ENCODE measurements around the gene DOCK1.

DOCK1 gene

DNA sequence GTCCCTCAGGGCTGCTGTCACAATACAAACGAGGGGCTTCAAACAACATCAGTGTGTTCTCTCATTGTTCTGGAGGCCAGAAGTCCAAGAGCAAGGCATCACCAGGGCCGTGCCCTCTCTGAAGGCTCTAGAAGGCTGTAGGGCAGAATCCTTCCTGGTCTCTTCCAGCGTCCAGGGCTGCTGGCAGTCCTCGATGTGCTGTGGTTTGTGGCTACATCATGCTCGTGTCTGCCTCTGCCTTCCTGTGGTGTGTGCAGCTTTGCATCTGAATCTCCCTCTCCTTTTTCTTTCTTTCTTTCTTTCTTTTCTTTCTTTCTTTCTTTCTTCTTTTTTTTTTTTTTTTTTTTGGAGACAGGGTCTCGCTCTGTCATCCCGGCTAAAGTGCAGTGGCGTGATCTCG is 187.7 kb downstream of the DOCK1 start:
- DNase-seq = no peak

DNA sequence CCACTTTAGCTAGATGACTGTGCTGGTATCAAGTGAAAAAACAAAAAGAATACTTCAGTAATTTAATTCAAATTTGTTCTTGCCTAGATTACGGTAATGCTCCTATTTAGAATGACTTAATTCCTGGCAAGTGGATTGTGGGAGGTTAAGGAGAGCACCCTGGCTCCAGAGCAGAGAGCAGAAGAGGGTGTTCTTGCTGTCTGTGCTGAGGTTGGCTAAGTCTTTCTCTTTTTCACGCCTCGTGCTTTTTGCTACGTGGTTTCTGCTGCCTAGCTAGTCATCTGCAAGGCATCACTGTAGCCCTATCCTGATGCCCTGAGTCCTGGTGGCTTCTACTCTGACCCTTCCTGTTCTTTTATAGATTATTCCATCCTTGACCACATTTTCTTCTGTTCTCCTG is 189.8 kb downstream of the DOCK1 start:
- no peak for DNase-seq

DNA sequence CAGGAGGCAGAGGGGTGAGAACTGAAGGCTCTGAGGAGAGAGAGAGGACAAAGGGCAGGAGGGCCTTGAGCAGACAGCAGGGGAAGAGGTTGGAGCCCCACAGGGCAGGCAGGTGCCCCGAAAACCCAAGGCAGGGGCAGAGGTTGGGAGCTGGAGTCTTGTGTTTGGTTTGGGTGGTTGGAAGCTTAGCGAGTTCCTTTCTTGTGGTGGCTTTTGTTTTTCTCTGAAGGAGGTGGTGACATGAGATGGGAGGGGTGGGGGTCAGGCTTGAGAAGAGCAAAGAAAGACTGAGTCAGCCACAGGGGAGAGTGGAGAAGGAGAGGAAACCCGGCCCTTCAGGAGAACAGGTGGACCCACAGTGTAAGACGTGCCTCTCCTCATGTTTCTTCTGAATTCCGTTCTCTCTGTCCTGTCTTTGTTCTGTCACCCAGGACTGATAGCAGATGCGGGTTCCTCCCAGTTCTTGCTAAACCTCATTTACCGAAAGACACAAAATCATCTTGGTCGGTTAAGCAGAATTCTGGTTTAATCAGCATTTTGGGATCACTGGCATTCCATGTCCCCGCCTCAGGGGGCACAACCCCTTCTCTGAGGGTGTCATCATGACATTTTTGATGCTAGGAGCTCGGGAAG is 195.9 kb downstream of the DOCK1 start:
- no peak for DNase-seq

DNA sequence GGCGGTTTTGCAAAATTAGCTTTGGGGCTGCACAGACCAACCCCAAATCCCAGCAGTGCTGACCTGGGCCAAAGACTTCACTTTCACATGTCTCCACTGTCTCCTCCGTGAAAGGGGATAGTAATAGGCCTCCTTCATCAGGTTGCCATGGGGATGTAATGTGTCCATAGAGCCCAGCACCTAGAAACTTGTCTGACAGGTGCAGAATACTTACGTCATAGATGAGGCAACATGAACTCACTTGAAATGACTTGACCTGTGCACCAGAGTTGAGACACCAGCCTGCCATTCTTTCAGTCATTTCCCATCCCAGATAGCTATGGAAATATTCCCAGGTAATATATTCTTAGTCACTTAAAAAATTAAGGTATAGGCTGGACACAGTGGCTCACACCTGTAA is 196.9 kb downstream of the DOCK1 start:
- no peak for DNase-seq

DNA sequence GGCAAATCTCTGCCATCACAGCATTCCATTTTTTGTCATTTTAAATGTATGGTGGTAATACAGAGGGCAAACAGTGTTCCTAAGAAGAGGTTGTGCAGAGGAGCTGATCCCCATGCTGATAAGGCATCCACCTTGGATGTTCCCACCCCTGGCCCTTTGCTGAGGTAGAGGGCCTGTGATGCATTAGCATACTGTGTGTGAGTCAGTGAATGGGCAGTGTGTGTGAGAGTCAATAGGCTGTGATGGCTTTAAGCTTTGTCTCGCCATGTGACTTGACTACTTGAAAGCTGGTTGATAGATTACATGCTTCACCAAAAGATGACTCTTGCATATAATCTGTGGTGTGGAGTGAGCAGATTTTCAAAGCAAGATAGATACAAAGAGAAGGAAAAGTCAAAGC is 209.9 kb downstream of the DOCK1 start:
- no peak for DNase-seq

DNA sequence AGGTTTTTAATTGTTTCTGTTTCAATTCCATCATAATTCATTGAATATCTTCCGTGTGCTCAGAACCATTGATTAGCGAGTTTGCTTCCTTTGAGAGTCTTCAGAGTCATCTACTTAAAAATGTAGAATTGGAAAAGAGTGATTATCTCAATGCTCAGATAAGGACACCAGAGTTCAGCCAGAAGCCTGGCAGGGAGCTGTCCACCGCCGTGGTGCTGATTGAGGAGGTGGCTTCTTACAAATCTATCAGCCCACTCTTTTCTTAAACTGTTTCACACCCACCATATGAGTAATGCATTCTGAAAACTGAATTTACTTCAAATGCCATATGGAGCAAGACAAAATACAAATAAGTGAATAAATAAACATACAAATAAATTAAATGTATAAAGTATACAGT is 211.9 kb downstream of the DOCK1 start:
- no peak for DNase-seq

DNA sequence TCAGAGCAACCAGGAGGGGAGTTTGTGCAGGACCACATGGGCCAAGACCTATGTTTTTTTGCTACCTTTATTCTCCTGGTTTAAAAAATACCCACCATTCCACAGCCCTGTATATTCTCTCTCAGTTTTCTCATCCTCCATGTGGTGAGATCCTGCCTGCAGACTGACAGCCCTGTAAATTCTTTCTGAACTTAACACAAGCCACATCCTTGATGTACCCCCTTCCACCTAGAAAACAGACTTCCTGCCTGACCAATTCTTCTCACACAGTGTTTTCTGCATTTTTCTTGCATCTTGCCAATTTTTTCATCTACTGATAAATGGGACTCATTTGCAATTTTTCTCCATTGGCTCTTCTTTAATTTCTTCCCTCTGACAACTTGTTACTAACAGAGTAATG is 212.8 kb downstream of the DOCK1 start:
- DNase-seq = no peak

DNA sequence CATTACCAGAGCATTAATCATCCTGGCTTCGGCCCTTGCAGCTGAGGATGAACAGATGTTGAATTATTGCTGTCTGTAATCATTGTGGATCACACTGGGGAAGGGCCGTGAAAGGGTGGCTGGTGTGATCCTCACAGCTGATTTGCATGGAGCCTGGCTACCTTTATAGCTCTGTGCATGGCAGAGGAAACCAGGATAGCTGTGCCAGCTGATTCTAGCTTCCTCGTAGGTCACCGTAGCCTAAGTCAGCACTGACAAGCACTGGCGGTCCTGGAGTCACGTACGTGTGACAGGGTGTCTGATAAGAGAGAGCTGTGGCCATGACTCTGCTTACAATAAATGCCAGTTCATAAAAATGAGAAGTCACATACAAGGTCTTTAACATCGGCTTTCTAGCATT is 214.7 kb downstream of the DOCK1 start:
- DNase-seq = no peak

DNA sequence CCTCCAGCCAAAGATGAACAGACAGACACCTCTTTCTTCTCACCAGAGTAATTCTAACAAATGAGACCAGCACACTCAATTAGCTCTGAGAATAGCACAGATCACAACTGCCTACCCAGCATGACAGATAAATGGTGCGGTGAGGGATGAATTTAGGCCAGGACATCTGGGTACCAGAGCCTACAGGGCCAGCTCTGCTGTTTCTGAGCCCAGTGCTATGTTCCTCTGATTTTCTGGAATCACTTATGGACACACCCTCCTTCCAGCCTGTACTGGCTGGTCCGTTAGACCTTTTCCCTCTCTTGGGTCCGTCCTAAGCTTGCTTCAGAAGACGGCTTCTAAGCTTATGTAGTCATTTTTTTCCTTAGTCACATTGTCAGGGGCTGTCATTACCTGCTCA is 217.6 kb downstream of the DOCK1 start:
- DNase-seq = no peak

DNA sequence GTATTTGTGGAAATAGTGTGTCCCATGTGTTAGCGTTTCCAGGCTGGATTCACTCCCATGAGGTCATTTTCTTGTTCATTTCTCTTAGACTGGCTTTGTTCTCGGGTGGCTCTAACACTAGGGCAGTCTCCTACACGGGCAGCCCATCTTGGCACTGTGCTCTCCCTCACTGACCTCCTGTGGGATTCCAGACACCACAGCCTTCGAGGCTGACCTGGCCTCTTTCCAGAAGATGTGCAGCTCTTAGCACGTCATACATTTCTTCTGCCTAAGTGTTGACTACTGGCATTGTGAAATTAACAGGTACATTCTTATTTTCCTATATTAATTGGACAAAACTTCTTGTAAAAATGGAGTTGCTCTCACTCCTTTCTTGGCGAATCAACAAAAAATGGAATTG is 218.4 kb downstream of the DOCK1 start:
- DNase-seq = no peak

DNA sequence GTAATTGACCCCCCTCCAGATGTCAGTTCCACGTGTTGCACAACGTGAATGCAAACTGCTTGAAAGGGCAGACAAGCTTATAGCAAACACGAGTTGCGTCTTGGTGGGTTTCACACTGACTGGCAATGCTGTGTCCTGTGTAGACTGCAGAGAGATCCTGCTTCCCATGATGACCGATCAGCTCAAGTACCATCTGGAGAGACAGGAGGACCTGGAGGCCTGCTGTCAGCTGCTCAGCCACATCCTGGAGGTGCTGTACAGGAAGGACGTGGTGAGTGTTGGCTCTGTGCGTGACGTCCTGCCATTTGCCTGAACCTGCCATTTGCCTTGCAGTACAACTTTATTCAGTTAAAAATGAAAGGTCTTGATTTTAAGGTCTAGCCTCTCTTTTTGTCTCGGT is 220.1 kb downstream of the DOCK1 start:
- DNase-seq = no peak

DNA sequence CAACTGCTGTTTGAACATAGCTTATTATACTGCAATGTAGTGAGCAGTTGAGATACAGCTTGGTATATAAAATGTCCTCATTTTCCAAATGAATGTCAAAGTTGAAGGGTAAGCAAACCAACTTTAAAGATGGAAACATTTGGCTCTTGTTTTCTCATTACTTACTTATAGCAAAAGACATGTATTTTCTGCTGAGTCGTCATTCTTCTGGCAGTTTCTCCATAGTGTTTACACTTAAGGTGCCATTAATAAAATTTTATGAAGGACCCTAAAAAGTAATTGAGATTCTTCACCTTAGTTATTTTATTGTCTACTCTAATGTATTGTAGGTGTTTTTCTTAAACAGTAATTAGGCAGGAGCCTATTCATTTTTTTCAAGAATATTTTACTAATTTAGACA is 222.6 kb downstream of the DOCK1 start:
- no peak for DNase-seq

DNA sequence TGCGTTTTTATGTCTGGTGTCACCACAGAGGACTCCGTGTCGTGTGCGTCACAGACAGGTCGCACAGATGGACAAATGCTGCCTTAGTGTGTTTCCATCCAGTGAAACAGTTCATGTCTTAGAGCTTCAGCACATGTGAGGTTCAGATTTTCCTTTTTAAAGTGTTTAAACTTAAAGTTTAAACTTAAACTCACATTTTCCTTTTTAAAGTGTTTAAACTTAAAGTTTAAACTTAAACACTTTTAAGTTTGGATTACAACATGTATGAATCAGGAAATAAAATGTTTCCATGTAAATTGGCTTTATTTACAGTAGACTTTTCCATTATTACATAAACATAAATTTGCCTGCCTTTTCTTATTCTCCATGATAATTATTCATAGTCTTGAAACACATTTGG is 223.9 kb downstream of the DOCK1 start:
- no peak for DNase-seq

DNA sequence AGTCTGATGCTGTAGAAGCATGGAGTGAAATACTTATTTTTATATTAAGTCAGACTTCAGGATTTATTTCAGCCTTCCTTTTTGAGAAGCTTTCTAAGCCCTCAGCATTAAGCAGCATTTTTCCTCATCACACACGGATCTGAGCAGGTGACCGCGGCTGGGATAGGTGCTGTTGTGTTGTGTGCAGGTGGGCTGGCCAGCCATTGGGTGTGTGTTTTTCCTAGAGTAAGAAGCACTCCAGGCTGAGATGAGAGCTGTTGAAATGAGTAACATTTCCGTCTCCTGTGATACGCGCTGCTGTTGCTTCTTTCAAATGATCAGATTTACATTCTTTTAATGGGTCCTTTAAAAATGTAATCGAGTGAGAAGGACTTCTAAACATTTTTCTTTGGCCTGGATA is 227.2 kb downstream of the DOCK1 start:
- no peak for DNase-seq

DNA sequence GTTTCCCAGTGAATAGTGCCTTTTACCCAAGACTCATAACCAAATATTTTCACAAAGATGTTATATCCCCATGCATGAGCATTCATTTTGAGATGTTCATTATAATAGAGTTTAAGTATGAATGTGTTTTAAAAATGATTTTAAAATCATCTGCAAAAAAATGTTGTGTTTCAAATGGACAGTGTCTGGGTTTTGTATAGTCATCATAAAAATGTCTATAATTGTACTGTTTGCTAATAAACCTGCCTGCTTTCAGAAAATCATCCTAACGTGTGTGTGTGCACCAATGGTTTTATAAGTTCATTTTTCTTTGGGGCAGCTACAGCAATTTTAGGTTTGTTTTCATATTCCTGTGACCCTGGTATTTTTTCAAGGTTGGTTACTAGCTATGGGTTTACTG is 228.0 kb downstream of the DOCK1 start:
- DNase-seq = no peak

DNA sequence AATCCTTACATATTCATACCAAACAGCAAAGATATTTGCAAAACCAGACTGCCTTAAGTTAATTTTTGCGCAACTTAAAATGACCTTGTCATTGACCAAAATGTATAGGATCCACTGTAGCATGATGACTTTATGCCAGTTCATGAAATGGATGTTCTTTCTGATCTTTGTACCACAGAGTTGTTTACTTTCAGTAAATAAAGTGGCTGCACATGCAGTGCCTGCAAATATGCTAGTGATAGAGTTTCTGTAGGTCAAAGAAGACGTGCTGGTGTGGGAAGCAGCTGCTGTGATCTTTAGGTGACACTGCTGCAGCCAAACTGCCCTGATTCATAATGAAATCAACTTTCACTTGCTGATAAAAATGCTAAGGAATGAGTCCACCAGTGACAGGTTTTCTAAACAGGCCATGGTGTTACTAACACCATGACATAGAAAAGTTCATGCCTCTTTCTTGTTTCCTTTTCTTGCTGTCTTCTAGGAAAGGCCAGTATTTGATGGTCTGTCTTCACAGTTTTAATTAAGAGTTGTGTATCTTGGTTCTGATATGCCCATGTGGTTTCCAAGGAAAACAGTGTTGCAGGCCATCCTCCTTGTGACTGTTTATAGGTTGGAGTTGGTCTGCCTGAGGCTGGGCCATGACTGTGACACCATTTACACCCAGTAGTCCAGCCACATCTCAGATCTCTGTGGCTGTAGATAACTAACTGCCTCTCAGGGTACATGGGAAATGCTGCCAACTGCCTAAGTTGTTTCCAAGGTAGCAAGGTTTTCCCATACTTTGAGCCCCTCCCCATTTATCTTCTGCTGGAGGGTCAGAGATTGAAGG is 228.7 kb downstream of the DOCK1 start:
- DNase-seq = no peak

DNA sequence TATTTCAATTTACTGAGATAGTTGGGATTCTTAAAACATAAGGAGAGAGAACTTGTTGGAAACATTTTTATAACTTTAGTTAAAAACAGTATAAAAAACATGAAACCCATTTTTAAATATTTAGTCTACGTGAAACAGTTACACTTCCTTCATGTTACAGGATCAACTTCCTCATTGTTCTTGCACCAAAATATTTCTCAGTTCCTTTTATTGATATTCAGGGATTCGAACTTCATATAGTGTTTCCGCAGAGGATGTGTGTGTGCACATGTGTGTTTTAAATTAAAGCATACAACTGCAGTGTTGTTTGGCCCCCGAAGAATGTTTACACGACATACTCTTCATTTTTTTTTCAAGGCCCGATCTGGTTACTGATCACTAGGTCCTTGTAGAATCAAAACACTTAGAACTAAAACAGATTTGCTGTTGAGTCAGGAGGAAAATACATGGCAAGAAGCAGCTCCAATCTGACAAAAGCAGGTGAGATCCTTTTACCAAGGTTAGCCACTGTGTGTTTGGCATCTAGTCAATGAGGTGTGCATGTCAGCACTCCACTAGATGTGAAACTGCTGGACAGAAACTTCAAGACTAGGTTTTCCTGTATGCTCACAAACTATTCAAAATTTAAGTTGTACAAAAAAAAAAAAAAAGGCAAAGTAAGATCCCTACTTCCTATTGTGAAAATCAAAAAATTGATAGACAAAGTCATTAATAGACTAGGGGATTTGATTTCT is 230.8 kb downstream of the DOCK1 start:
- no peak for DNase-seq

DNA sequence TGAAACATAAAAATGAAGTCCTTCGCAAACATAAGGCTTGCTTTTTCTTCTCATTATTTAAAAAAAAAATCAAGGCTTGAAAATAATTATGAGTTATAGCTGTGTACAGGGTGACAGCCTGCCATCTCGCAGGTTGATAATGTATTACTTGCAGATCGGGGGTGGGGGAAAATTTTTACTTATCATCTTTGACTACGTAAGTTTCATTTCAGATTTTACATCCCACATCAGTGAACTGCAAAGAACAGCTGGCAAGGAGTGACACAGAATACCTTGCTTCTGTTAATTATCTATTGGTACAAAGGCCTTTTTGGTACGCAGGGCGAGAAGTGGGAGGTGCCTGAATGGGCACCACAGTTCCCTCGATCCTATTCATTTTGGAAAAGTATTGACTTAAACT is 232.2 kb downstream of the DOCK1 start:
- DNase-seq = no peak

DNA sequence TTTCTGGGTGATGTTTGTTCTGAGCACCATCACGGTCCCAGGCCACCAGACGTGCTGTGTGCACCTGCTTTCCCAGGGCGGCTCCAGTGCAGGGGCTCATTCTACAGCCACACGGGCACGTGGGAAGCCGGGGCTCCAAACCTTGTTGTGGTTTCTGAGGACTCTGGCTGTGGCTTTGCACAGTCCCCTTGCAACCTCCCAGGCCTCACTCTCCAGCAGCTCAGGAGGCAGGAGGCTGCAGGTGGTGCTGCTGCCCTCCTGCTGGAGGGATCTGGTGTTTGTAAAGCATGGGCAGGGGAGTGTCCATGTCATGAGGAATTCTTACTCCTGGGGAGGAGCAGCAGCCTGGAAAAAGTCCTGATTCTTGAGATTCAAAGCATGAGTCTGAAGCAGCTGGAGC is 236.9 kb downstream of the DOCK1 start:
- no peak for DNase-seq

DNA sequence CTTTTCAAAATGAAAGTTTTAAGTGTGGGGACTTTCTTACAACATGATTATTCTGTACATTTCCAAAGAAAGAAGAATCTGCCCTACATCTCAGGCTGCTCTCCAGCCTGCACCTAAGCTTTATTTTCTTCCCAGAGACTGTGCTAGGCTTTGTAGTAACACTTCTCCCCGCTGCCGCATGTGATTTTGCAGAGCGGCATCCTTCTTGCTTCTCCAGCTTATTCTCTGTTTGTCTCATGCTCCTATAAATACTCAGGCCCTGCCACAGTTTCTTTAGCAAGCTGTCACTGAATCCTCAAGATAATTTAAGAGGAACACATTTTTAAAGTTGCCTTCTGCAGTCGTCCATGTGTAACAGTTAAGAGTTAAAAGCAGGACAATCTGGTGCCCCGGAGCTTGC is 237.6 kb downstream of the DOCK1 start:
- DNase-seq = no peak

DNA sequence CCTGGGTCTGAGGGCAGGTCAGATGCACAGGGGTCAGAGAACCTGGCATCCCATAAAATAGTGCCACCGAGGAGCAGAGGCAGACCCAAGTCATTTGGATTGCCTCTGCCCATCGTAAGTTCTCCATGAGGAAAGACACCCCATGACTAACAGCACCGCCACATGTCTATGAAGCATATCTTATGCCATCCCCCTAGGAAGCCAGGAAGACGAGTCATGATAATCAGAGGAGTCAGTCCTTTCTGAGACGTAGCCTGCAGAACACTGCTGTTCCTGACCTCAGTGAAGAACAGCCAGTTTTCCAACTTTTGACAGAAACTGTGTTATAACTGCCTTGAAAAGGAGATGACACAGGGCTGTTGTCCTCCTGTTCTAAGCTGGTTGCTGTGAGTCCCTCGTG is 239.9 kb downstream of the DOCK1 start:
- no peak for DNase-seq

DNA sequence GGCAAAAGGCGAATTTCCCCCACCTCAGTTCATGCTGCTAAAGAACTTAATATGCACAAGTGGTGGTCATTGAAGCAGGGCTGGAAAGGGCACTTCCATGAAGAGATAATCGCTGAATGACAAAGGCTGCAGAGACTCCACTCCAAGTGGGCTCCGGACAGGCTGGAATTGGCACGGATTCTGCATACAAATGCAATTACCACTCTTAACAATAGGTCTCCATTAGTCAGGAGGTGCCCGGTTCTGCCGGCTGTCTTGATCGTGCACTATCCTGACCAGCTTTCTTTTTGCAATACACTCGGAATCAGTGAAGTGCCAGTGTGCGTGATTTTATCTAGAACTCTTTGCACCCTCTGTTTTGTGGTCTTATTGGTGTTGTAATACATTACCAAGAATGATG is 241.4 kb downstream of the DOCK1 start:
- no peak for DNase-seq

DNA sequence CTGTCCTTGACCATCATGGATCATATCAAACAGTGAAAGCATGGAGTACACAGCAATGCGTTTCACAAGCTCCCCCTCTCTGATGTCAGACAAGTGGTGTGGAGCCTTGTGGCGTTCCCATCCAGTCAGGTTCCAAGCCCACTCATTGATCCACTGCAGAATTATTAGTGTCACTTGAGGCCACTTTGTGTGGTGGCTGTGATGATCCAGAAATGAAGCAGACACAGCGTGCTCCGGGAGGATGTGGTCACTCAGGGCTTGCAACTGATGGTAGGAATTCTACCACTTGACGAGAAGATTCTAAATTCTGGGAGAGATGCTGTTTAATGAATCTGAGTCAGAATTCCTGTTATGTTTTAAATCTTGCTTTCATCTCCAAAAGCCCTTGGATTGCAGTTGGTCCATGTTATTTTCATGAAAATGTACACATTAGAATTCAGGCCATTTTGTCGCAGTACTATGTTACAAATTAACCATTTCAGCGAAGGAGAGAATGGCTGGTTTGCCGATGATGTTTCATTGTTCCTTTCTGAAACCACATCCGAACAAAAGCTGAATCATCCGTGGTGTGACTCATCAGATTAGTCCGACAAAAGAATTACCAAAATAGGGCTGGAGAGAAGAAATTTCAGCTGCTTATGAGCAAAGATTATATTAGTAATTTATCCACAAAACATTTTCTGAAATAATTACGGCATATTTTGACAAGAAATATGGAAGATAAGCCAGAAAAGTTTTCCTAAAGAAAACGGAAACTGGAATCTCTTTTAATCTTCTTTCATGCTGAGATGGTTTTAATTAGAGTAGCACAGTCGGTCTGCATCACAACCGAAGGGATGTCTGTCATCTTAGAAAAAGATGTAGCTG is 243.1 kb downstream of the DOCK1 start:
- DNase-seq = no peak

All from GOT3 (cell line).